Right hindlimb (tissue), 1 donor: ENCODE data around the gene ABCD1.
"Not testable (repeated sequence)": the region's sequence is repeated elsewhere in the genome, so short reads cannot be mapped to it uniquely, and the experiment has no call there.

Experiments used
- DNase-seq: peaks from one replicate; pipeline ENCODE4 v3.0.0-alpha.2; 2018

The ABCD1 gene

GRCh38 chrX:153694687-153695270 is 29.9 kb upstream of the ABCD1 start:
- no peak for DNase-seq

DNA sequence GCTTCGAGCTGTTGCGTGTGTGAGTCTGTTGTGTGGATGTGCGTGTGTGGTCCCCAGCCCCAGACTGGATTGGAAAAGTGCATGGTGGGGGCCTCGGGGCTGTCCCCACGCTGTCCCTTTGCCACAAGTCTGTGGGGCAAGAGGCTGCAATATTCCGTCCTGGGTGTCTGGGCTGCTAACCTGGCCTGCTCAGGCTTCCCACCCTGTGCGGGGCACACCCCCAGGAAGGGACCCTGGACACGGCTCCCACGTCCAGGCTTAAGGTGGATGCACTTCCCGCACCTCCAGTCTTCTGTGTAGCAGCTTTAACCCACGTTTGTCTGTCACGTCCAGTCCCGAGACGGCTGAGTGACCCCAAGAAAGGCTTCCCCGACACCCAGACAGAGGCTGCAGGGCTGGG is 28.6 kb upstream of the ABCD1 start:
- no peak for DNase-seq

GRCh38 chrX:153696538-153696937 is 28.1 kb upstream of the ABCD1 start:
- not testable (repeated sequence) for DNase-seq

DNA sequence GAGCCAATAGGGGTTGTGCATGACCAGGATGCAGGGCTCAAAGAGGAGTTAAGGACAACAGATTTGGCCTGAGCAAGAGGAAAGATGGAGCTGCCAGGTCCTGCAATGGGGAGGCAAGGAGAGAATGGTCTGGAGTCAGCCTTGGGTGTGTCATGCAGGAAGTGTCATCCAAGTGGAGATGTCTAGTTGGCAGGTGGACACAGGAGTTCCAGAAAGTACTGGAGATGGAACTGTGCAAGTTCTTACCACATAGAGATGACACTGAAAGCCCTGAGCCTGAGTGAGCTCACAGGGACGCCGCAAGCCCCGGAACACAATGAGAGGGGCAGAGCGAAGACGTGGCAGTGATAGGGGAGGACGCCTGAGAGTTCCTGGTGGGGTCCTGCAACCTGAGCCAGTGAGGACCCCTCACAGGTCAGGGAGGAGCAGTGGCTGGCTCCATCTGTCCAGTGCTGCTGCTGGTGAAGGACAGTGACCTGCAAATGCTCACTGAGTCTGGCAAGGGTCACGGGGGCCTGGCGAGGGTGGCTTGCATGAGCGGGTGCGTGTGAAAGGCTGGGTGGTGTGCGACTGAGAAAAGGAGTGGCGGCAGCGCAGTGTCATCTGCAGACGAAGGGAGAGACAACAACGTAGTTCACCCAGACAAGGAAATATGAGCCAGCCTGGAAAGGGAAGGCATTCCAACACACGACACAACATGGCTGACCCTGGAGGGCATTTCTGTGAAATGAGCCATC is 27.5 kb upstream of the ABCD1 start:
- DNase-seq = not testable (repeated sequence)

- DNase-seq = no peak
Observed at GRCh38 chrX:153697924-153698865, 26.5 kb upstream of the ABCD1 start.

DNA sequence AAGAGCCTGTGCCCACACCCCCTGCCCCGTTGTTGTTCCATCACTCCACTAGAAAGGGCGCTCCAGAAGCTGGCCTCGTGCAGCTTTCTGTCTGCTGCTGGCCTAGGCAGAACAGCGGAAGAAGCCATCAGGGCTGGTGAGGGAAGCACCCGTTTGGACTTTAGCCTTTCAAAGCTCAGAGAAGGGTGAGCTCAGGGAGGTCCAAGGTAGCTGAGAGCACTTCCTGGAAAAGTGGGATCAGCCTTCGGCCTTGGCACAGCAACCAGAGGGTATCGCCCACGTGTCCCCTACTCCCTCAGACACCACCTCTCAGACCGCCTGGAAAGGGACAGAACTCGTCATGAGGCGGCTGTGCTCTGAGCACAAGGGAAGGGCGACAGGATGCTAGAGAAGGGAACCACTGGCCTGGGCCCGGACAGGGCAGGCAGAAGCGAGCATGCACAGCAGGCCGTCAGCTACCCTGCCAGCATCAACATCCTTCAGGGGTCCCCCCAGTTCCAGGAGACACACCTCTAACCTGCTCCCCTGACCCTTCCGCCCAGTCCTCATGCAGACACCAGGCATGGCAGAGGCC is 25.4 kb upstream of the ABCD1 start:
- not testable (repeated sequence) for DNase-seq

GRCh38 chrX:153699784-153700371 is 24.8 kb upstream of the ABCD1 start:
- DNase-seq = not testable (repeated sequence)

DNA sequence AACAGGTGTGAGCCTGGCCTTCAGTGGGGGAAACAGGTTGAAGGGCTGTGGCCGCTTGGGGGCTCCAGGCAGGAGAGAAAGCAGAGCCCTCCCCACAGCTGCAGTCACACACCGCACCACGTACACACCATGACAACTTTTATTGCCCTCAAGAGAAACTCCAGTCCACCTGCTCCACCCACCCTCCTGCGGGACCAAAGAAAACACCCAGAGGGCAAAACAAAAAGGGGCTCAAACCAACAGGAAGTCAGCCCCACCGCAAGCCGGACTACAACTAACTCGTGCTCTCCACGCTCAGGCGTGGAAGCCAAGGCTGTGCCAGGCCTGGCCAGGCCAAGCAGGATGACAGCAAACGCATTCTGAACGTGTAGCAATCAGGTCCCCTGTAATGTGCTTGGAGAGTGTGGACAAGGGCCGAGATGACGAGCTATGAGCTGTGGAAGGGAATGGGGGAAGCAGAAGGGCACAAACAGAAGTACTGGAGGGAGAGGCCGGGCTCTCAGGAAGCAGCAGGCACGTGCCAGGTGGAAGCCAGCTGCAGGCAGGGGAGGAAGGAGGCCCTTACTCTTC is 24.2 kb upstream of the ABCD1 start:
- no peak for DNase-seq

DNA sequence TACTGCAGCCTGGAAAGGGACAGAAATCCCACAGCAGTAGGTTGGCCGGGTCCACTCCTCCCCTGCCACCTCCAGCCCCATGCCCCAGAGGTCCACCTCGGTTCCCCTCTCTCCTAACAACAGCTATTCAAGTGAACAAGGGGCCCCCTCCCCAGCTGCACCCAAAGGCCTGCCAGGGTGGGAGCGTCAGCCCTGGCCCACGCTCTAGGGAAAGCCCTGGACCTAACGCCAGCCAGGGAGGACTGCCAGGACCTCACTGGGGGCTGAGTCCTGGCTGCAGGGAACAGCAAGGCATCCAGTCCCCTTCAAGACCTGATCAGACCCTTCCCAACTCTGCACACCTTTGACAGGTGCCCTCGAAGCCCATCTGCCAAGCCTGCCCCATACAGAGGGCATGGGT is 23.7 kb upstream of the ABCD1 start:
- no peak for DNase-seq

DNA sequence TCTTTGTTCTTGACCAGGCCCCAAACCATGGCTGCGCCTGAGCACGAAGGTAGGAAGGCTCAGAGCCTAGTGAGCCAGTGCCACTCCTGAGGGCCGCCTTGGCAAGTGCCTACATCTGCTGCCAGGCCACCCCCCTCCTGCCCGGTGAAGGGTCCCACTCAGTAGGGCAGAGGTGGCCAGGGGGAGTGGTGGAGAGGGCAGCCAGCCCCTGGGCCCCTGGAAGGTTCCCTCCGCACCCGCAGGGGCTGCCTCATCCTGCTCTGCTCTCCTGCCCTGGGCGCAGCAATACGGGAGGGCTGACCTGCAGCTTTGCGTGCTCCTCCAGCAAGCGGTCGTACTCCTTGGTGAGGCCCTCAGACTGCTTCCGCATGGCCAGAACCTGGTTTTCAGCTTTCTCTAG is 22.9 kb upstream of the ABCD1 start:
- DNase-seq = no peak

- DNase-seq = no peak
Observed at GRCh38 chrX:153702336-153703035, 22.2 kb upstream of the ABCD1 start.

- no peak for DNase-seq
Observed at GRCh38 chrX:153703036-153703370, 21.7 kb upstream of the ABCD1 start.

- DNase-seq = no peak
Observed at GRCh38 chrX:153704021-153704526, 20.6 kb upstream of the ABCD1 start.

DNA sequence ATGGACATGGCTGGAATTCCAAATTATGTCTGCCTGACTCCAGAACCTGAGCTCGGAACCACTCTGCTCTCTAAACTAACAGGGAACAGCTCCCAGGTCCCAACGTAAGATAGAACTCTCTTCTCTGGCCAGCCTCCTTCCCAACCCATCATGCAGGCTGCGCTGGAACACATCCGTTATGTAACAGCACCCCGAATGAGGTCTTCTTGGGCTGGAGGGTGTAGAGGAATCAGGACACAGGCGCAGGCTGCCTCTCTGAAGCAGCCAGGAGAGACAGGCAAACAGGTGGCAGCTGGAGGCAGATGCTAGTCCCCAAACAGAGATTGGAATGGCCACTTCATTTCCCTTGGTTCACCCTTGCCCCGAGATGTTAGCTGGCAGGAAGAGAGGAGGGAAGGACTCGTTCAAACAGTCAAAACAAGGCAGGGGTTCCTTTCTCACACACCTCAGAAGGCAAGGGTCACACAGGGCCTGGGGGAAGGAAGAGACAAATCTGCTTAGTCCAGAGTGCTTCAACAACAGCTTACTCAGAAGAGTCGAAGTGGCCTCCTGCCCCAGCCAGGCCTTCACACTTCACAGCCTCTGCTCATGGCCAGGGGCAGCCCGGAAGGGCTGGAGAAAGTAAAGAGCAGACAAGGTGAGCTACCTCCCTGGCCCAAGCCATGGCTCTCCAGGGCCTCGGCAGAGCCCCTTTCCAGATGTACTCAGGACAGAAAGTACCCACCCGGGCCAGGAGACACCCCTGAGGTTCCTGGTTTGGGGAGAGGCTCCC is 19.8 kb upstream of the ABCD1 start:
- not testable (repeated sequence) for DNase-seq

DNA sequence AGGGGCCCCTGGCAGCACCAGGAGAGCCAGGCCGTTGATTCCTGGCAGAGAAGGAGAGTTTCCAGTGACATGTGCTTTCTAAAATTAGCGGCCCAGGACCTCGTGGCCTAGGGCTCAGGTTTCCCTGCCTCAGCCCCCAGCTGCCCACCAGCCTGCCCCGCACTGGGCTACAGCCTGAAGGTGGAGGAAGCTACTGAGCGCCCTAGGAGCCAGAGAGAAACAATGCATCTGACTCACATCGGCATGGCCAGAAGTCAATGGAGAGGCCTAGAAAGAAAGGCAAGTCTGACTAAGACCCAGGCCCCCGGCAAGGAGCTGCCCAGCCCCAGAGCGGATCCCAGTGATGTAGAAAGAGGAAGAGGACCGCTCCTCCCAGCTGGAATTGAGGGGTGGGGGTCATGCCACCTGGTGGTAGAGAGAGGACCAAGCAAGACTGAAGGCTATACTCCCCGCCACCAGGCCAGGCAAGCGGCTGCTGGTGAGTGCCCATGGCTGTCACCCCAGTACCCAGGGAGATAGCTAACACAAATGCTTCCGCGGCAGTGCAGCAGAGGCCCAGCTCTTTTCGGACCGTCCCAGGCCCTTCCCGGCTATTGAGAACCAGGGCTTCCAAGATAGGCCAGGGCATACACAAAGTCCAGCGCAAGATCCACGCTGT is 19.1 kb upstream of the ABCD1 start:
- DNase-seq = not testable (repeated sequence)

GRCh38 chrX:153706799-153707198 is 17.9 kb upstream of the ABCD1 start:
- DNase-seq = no peak

DNA sequence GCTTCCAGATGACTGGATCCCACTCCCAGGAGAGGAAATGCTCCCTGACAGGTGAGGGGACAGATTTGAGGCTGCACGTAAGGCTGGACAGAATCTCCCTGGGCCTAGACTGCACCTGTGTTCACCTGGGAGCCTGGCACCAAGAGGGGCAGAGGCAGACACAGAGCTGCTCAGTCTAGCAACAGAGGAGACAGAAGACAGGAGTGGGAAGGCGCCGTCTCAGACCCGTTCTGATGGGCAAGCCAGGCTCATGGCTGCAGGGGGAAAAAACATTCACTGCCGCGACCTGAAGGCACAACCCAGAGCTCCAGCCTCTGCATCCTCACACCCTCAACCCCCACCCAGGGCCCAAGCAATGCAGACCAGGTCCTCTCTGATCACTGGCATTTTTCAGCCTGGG is 17.2 kb upstream of the ABCD1 start:
- no peak for DNase-seq

DNA sequence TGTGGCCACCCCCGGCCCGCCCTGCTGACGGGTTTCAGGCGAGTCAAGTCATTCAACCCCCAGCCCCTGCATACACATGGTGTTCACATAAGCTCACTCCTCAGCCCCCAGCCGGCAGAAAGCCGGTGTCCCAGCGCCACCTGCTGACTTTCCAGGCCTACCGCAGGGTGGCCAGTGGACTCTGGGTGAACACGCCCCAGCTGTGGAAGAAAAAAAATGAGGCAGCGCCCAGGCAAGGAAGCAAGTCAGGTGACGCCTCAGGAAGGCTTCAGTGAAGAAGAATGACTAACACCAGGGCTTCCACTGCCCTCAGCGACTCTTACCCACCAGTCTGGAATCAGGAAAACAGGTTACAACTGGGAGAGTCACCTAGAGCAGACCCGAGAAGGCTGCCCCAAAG is 16.2 kb upstream of the ABCD1 start:
- DNase-seq = peak; percentile 81

DNA sequence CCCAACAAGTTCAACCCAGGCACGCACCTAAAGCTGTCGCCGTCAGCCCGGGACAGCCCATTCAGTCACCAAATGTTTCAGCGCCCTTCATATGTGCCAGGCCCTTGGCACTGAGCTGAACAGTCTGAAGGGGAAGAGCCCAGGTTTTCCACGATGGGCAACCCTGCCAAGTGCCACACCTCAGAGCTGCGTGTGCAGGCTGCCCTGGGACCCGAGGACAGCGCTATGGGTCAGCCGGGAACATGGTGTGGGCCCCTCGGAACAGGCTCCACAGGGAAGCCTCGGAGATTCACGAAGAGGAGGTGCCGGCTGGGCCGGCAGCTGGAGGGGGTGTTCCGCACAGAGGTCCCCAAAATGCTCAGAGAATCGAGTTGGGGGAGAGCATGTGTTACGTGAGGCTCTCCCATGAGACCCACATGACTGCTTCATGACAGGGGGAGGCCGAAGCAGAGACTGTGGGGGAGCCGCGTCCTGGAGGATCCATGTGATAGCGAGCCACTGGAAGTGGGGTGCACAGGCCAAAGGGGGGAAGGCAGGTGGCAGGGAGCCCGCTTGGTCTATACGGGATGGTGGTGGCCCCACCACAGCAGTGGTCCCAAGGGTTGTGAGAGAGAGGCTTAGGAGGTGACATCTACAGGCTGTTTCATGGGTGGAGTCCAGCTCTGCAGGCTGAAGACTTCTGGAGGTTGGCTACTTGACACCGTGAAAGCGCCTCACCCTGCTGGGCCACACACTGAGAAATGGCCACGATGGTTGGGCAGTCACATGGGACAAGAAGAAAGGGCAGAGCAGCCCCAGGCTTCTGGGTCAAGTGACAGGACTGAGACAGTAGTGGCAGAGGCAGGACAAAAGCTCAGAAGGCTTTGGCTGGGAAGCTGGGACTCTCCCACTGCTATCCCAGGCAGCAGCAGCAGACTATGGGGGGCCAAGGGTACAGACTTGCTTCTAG is 14.7 kb upstream of the ABCD1 start:
- DNase-seq = no peak
